Measurements from ENCODE around the gene BPIFB1.

The BPIFB1 gene

DNA sequence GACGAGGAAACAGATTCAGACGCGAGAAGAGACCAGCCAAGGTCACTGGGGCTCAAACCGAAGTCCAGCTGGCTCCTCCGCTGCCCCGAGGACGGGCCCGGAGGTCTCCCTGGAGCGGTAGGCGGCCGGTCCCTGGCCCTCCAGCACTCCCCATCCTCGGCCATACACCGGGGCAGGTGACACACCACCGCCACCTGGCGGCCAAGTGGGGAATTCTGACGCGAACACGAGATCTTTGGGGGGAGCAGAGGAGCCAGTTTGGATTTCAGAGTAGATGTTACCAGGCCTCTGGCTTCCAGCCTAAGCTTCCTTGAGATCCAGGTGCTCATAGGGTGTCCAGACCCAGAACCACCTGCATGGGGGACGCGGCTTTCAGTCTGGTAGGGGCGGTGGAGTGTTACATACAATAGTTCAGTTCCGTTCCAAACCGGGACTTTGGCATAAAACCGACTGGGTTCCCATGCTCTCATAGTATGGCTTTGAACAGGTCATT, 16.1 kb downstream of the BPIFB1 start:
- peak; percentile 54 for DNase-seq

GRCh38 chr20:33301192-33301930, 18.3 kb downstream of the BPIFB1 start:
- DNase-seq, result peak; percentile 48

GRCh38 chr20:33303595-33303994, 20.6 kb downstream of the BPIFB1 start:
- no peak for DNase-seq

DNA sequence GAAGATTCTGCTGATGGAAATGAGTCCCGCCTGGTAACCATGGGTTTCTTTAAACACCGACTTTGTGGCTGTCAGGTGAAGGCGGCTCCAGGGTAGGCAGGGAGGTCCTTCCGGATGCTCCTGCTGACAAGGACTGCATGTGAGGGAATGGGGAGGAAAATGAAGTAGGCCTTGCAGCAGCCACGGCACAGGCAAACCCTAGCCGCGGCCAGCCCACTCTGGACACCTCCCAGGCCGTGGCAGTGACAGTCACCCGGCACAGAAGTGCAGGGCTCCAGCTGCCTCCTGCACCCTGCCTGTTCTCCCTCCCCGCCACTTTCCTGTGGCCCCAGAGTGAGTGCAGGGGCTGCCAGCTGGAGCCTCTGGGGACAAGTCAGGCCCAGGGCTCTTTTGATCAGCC, 21.0 kb downstream of the BPIFB1 start:
- DNase-seq, result no peak

DNA sequence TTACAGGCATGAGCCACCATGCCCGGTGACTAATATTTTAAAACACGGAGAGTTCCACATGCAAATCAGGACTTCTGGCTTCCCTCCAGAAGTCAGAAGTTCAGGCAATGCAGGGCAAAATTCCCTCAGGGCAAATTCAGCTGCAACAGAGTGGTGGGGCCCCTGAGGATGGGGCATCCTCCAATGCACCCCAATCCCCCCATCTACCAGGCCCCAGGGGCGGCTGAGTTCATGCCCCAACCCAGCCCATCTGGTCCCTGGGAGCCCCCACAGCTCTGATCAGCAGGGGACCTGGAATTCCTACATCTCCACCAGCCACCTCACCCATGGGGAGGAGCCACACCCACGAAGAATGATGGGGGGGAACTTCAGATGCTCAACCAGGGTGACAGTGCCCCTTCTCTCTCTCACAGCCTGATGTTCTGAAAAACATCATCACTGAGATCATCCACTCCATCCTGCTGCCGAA, 22.6 kb downstream of the BPIFB1 start:
- peak; percentile 78 for DNase-seq

DNA sequence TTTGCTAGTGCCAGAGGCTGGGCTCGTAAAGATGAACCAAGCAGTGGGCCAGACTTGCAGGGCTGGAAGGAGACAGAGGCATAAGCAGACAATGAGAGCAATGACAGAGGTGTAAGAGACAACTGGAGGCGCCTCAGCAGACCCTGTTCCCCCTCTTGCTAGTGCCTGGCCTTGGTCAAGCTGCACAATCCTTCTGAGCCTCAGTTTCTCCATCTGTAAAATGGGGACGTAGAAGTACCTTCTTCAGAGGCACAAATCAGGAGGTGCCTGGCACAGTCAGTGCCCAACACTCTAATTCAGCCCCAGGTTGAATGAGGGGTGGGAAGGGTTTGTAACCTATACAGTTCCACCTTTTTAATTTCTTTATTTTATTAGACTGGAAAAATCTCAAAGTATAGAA, 23.2 kb downstream of the BPIFB1 start:
- DNase-seq, result no peak

DNA sequence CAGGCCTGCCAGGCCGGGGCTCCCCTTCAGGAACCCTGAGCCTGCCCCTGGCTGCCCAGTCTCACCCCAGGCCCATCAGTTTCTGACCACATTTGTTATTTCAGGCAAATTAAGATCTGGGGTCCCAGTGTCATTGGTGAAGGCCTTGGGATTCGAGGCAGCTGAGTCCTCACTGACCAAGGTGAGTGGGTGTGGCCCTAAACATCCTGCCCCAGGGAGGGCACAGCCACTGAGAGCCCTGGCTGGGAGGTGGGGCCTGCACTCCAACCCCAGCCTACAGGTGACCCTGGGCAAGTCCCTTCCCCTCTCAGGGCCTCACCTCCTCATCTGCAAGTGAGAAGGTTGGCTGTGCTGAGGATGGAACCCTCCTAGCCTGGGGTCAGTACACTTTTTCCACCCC, 23.8 kb downstream of the BPIFB1 start:
- DNase-seq, result no peak

DNA sequence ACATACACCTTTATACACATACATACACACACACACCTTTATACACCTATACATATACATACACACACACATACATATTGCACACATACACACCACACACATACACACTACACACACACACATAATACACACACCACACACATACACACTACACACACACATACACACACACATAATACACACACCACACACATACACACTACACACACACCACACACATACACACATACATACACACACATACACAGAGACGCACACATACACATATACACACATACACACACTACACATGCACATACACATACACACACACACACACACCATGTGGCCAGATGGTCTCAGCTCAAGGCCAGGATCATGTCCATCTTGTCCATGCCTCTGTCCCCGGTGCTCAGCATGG, 25.7 kb downstream of the BPIFB1 start:
- no peak for DNase-seq

- DNase-seq, result no peak
Observed at GRCh38 chr20:33309631-33310030, 26.6 kb downstream of the BPIFB1 start.

GRCh38 chr20:33310327-33310899, 27.4 kb downstream of the BPIFB1 start:
- no peak for DNase-seq

- no peak for DNase-seq
Observed at GRCh38 chr20:33311011-33311410, 28.0 kb downstream of the BPIFB1 start.

GRCh38 chr20:33311996-33312395, 29.0 kb downstream of the BPIFB1 start:
- DNase-seq, result no peak

DNA sequence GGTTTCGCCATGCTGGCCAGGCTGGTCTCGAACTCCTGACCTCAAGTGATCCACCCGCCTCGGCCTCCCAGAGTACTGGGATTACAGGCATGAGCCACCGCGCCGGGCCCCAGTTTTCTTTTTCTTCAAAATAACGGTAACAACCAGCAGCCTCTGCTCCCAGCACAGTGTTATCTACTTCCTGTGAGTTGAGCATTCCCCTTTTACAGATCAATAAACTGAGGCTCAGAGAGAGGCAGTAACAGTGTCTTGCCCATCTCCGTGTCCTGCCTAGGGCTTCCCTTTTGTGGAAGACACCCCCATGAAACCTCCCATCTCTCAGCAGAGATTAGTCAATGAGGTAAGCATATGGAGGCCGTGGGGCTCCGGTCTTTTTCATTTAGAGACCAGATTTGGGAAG, 29.6 kb downstream of the BPIFB1 start:
- no peak for DNase-seq

- DNase-seq, result no peak
Observed at GRCh38 chr20:33313686-33314314, 30.8 kb downstream of the BPIFB1 start.

DNA sequence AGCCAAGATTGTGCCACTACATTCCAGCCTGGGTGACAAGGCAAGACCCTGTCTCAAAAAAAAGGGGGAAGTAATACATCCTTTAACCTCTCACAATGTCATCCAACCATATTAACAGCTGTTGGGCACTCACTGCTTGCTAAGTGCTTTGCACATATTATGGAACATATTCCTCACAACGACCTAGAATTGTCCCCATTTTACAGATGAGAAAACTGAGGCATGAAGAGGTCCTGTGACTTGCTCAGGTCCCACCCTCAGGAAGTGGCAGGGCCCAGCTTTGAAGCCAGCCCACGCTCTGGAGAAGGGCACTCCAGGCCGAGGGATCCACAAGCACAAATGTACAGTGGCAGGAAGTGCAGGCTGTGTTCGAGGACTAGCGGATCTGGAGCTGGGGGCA, 33.3 kb downstream of the BPIFB1 start:
- DNase-seq, result no peak

GRCh38 chr20:33316958-33317357, 33.9 kb downstream of the BPIFB1 start:
- DNase-seq, result no peak

- no peak for DNase-seq
Observed at GRCh38 chr20:33317424-33318095, 34.5 kb downstream of the BPIFB1 start.

DNA sequence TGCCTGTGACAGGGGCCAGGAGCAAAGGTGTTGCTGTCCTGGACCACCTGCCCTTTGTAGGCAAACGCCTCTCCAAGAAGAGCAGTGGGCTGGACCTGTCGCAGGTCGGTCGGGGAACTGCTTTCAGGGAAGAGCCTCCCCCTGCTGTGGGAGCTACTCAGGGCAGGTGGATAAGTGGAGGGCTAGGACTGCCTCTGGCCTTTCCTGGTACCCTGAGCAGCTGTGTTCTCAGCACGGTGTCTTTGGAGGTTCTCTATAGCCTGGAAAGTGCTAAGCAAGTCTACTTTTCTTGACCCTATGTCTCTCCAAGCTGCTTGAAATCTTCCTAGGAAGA, 35.0 kb downstream of the BPIFB1 start:
- DNase-seq, result no peak

DNA sequence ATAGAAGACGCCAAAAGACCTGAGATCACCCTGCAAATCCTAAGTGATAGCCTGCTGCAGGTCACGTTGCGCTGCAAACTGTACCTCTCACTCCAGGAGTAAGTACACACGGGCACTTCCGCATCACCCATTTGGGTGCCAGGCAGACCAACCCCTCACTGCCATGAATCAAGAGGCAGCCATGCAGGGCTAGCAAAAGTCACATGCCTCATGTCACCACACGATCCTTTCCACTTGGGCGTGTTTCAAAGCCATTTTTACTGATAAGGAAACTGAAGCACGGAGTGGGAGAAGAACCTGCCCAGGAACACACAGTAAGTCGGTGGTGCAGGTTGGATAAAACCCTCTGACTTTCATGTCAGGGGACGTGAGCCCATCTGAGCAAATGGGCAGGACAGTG, 37.0 kb downstream of the BPIFB1 start:
- DNase-seq, result no peak

DNA sequence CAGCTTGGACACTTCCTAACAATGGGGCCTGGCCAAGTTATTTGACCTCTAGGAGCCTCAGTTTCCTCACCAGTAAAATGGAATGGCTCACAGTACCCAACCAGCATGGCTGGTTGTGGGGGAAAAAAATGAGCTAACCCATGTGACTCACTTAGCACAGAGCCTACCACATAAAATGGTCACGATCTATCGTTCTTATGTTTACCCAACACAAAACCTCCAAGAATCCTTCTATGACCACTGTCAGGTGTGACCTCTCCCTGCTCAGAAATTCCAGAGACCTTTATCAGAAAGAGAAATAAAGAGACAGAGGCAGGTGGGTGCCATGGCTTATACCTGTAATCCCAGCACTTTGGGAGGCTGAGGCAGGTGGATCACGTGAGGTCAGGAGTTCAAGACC, 39.4 kb downstream of the BPIFB1 start:
- no peak for DNase-seq

DNA sequence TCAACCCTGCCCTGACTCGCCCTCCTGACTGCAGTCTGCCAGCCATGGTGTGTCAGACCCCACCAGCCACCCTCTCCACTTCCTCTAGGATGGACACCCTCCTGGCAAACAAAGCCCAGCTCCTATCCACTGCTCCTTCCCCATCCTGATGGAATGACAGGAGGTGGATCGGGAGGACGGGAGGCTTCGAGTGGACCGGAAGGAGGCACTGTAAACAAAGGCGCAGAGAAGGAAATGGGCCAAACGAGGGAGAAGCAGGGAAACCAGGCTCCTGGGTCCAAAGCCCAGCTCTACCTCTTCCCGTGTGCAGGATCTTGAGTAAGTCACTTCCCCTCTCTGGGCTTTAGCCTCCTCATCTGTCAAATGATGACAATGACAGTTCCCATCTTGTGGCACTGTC, 40.2 kb downstream of the BPIFB1 start:
- DNase-seq, result no peak

- no peak for DNase-seq
Observed at GRCh38 chr20:33325350-33325749, 42.3 kb downstream of the BPIFB1 start.

Measured in EL (cell line).